CD4-positive, alpha-beta T cell treated with Interleukin-10 for 1 hour (primary cell): ENCODE data around the gene MED31.
"Not testable (repeated sequence)": the region's sequence is repeated elsewhere in the genome, so short reads cannot be mapped to it uniquely, and the experiment has no call there.

ENCODE experiments used
- DNase-seq: peaks from one replicate; pipeline ENCODE4 v3.0.0-alpha.2; 2020

The MED31 gene

GRCh38 chr17:6651354-6651918 lies at the start of gene MED31, which contains the start of gene C17orf100:
MED31 (minus strand) TSS chr17:6651605; CDS start chr17:6651528, 77 bp downstream.
C17orf100 (plus strand) TSS chr17:6651762; CDS start chr17:6651914, 152 bp downstream.
- peak; percentile 97 for DNase-seq

DNA sequence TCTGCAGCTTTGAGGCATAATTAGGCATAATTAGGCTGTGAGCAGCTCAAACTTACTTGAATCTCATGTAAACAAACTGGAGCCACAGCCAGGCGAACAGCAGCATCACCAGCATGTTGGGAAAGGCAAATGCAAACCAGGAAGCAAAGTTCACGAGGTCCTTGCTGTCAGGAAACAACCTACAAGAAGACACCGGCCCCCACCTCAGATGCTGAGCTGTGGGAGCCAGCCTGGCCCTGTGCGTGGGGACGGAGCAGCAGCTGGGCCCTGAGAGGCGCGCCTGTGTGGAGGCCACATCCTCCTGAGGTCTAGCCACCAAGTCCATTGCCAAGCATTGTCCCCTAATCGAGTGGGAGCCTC lies 49.5 kb upstream of the MED31 start:
- DNase-seq = no peak

DNA sequence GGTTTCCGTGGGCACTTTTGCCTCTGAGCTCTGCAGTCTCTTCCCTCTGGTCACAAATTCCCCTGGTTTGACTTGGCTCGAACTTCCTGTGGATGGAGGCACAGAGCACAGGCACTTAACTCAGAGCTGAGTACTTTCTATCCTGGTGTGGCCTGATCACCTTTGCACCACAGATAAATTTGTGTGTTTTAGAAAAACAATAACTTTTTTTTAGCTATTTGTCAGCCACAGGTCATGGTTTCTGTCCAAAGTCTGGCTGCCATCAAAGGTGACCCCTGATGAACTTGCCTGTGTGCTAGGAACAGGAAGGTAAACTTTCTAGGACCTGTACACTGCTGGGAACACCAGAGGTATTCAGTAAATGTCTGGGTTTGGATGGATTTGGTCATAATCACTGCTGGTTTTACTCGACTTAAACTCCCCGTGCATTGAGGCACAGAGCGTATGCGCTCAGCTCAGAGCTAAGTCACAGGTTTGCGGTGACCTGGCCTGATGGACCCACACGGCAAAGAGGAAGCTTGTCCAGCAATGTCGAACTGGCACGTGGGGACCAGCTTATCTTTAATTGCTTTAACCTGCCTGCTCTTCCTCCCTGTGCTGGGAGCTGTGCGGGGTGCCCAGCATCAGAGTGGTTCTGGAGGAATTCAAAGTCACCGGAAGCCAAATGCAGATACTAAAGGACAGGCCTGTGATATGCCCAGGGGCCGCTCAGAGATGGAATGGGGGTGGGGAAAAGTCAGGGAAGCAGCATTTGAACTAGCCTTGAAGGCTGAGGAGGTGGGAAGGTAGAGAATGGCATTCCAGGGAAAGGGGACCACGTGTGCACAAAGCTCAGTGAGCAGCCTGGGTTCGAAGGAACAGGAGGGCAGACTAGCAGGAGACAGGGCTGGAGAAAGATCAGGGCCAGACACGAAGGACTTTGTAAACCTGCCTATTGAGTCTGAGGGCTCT lies 48.9 kb upstream of the MED31 start:
- no peak for DNase-seq

- DNase-seq = no peak
These were observed 46.6 kb upstream of the MED31 start for GRCh38 chr17:6698004-6698403.

GRCh38 chr17:6696906-6697305 lies 45.5 kb upstream of the MED31 start:
- no peak for DNase-seq

GRCh38 chr17:6695565-6695964 lies 44.2 kb upstream of the MED31 start:
- no peak for DNase-seq

DNA sequence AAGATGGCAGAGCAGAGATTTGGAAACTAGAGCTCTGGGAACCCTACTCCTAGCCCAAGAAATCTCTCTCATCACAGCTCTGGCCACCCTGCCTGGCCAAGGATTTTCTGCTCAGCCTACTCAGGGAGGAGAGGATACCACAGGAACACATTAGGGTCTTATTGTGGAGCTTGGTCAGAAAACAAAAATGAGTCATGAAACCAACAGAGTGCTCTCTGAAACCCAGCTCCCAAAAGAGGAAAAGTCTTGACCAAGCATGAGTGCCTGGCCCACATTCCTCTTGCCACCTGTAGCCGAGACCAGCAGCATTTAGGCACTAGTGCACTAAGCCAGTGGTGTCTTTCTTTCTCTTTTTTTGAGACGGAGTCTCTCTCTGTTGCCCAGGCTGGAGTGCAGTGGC lies 43.6 kb upstream of the MED31 start:
- no peak for DNase-seq

DNA sequence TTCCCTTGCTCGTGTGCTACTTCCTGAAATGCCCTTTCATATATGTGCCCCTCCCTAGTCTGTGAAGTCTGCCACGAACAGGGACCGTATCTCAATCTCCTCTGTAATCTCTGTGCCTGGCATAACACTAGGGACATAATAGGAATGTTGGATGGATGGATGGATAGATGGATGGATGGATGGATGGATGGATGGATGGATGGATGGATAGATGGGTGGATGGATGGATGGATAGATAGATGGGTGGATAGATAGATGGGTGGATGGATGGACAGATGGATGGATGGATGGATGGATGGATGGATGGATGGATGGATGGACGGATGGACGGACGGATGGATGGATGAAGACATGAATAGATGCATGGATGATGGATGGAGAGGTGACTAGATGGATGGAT lies 40.6 kb upstream of the MED31 start:
- DNase-seq = not testable (repeated sequence)

DNA sequence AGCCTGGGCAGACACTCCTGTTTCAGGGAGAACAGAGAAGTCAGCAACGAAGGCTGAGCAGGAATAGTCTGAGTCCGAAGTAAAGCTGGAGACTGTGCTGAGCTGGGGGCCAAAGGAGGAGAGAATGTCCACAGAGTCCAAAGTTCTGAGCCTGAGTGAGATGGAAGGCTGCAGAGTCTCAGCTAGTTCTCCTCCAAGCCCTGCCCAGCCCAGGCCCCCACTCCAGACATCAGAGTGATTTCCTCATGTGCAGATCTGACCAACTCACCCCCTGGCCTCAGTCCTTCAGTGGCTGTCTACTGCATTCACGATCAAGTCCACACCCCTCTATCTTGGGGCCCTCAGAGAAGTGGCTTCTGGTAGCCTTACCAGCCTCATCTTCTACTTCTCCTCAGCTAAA lies 40.1 kb upstream of the MED31 start:
- DNase-seq = no peak

DNA sequence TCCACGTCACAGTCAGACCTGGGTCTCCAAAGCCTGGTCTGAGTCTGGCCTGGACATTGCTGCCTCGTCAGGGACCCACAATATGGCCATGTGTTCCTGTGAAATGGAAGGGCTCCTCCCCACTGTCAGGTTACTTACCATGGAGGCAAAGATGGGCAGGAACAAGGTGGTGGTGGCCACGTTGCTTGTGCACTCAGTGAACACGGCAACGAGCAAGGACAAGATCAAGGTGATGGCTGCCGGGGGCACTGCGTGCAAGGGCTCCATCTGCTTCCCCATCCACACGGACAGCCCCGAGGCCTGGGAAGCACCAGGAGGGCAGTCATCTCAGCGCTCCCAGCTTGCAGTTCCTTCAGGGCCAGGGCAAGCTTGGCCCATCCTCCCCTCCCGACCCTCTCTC lies 39.2 kb upstream of the MED31 start:
- DNase-seq = no peak

DNA sequence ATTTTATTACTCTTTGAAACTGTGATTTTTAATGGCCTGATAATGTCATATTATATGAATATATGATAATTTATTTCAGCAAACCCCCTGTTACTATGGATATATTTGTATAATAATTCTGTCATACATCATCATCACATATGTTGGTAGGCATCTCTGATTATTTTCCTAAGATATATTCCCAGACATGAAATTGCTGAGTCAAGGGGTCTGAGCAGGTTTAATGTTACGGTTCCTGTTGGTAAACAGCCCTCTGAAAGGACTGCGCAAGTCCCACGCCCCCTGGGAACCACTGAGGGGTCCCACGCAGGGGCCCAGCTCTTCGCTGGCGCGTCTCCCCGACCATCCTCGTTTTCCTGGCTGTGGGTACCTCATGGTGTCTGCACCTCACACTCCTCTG lies 37.5 kb upstream of the MED31 start:
- DNase-seq = no peak

DNA sequence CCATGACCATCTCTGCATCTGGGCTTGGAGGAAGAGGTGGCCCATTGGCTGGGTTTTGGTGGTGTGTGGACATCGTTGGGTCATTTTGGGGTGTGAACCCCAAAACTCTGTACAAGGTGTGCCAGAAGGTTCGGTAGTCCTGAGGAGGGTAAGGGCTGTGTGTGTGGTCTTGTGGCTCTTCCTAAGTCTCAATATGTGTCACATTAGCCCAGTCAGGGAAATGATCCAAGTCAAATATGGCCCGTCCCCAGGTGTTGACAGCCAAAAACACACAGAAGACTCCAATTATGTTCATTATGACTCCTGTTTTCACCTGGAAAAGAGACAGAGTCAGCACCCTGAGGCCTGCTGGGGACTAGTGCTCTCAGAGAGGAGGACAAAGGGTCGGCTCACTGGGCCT lies 34.6 kb upstream of the MED31 start:
- no peak for DNase-seq

DNA sequence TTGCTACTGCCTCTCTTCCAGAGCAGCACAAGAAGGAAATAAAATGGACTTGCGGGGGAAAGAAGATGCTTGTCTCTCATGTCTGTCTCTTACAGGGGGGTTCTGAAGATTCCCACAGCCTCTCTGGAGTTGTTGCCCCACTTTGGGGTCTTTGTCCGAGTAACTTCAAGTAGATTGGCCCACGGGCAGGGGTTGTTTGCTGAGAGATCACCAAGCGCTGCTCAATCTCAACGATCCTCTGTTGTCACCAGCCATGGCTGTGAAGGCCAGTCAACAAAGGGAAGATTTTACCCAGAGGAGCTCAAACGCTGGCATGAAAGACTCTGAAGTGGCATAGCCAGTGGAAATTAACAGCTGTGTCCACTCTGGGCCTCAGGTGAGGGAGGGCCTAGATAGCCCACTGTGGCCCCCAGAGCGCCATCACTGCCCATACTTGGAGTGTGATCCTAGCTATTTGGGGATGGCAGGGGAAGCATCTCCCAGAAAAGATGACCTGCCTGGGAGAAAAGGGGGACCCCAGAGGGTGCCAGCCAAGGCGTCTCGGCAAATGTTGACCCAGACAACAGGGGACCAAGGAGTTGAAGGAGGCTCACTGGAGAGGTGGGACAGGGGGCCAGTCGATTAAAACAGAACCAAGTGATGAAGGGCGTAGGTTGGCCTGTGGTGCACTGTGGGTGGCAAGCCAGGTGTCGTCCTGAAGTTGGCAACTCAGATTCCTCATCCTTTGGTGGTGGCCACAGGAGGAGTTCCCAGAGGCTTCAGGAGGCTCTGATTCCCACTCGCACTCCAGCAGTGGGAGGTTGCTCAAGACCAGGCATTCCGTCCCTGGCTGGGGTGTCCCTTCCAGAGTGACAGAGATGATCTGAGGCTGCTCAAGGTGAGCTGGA lies 33.7 kb upstream of the MED31 start:
- no peak for DNase-seq

DNA sequence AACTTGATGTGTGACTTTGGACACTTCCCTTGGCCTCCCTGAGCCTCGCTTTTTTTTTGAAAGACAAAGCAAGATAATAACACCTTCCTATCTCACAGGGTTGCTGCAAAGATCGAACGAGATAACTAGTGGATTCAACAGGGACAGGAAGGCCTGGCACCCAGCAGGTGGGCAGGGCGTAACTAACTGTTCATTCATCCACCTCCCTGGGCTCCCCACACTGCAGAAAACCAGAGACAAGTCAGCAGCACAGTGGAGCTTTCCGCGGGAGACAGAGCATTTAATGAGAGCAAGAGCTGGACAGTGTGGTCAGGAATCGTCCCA lies 33.0 kb upstream of the MED31 start:
- DNase-seq = no peak

DNA sequence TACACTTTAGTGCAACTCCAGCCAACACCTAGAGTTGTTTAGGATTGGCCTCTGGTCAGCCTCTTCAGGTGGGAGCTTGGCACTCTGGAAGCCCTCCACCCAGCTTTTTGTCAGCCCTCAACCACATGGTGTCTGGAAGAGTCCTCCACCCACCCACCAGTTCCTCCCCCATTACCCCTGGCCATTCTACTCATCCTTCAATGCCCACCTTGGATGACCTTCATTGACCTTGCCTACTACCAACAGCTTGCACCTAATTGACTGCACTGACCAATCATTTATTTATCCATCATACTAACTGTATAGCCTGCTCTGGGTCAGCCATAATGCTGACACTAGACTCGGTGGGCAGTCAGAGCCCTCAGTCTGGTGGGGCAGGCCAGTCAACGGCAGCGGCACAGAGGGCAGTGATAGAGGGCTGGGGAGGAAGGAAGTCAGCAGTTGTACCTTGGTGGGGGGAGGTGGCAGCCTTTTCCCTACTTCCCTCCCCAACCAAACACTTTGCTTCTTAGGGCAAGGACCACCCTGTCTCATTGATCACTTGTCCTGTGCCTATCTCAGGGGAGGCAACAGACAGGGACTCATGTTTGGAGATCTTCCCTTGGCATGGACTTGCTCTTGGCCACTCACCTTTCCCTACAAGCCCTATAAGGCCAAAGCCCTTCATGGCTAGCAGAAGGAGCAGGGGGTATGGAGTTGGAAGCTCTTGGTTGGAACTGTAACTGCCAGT lies 32.5 kb upstream of the MED31 start:
- DNase-seq = no peak

- DNase-seq = no peak
These were observed 31.8 kb upstream of the MED31 start for GRCh38 chr17:6683081-6683684.

GRCh38 chr17:6682339-6682738 lies 30.9 kb upstream of the MED31 start:
- DNase-seq = no peak

GRCh38 chr17:6681671-6682070 lies 30.3 kb upstream of the MED31 start:
- no peak for DNase-seq

GRCh38 chr17:6681176-6681575 lies 29.8 kb upstream of the MED31 start:
- no peak for DNase-seq

GRCh38 chr17:6679241-6679640 lies 27.8 kb upstream of the MED31 start:
- no peak for DNase-seq

DNA sequence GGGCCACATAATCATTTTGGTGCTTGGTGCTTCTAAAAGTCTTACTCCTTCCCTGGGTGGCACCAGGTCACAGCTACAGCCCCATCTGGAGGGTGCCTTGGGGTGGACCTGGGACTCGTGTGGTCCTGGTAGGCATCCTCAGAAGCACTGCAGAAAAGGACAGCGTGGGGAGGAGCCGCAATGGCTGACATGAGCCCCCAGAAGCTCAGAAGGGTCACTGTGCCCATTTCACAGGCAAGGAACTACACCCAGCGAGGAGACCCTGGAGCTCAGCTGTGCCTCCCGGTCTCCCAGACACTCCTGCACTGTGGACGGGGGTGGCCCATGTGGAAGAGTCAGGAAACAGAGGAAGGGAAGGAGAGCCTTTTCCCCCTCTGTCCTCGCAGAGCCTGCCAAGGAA lies 26.5 kb upstream of the MED31 start:
- no peak for DNase-seq

DNA sequence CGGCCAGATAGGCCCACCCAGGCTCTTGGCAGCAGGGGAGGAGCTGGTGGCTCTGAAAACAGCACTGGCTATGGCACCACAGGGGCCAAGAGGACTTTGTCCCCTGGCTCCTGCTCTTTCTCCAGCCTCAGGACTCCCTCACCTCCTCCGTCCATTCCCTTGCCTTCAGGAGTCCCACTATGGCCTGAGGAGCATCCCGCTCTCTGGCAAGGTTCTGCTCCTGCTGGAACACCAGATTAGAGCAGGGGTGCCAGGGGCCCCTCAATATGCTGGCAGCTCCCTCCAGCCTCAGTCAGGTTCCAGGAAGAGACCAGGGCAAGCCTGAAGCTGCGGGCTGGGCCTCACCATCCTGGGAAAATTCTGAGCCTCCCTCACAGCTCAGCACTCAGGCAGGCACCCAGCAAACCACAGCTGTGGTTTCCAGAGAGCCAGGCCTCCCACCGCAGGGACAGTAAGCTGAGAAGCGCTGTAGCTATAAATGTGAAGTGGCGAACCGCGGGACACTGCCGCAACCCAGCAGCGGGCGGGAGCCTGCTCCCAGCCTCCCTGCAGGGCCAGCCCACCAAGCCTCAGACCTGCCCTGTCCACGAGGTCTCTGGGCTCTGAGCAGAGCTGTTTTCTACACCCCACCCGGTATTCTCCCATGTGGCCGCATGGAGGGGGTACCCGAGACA lies 25.9 kb upstream of the MED31 start:
- no peak for DNase-seq
